Endodermal cell (in vitro differentiated cells): Measurements from ENCODE around the gene TMEM245. TPM values are rescaled to one million over a fixed set of nuclear protein-coding genes. Genes with fewer than 3 reads are reported as not detected.

Experiments used
- DNase-seq: peaks from one replicate; pipeline ENCODE4 v3.0.0-alpha.2; 2017
- H3K27ac ChIP-seq: 2 replicates; pipeline ENCODE4 v1.5.1; 2013; ENCODE audit warnings: mild to moderate bottlenecking, low read depth, low read length, moderate library complexity
- H3K27me3 ChIP-seq: 2 replicates; pipeline ENCODE4 v1.6.1; 2013; ENCODE audit warnings: mild to moderate bottlenecking, low read length, moderate library complexity; ENCODE audit not compliant: insufficient read depth, control insufficient read depth, poor library complexity, severe bottlenecking
- H3K36me3 ChIP-seq: 2 replicates; pipeline ENCODE4 v1.7.0; 2013; ENCODE audit warnings: mild to moderate bottlenecking, low read length, moderate library complexity; ENCODE audit not compliant: control insufficient read depth, insufficient read depth
- H3K4me1 ChIP-seq: one replicate; pipeline ENCODE4 v1.7.0; 2013; ENCODE audit warnings: low read length; ENCODE audit not compliant: control insufficient read depth, insufficient read depth
- H3K4me3 ChIP-seq: 2 replicates; pipeline ENCODE4 v1.5.1; 2013; ENCODE audit warnings: mild to moderate bottlenecking, low read length, moderate library complexity
- H3K9ac ChIP-seq: 2 replicates; pipeline ENCODE4 v1.6.1; 2013; ENCODE audit warnings: mild to moderate bottlenecking, low read length, moderate library complexity; ENCODE audit not compliant: poor library complexity, severe bottlenecking; ENCODE audit errors: extremely low read depth
- H3K9me3 ChIP-seq: 2 replicates; pipeline ENCODE4 v1.6.1; 2013; ENCODE audit warnings: mild to moderate bottlenecking, low read length, moderate library complexity; ENCODE audit not compliant: control insufficient read depth
- H3K27ac Mint-ChIP-seq: 2 replicates; pipeline ENCODE4 v1.8.0; 2020; ENCODE audit warnings: mixed read lengths
- H3K27me3 Mint-ChIP-seq: 2 replicates; pipeline ENCODE4 v1.8.0; 2021; ENCODE audit warnings: mild to moderate bottlenecking, mixed read lengths; ENCODE audit not compliant: insufficient read depth
- H3K36me3 Mint-ChIP-seq: 2 replicates; pipeline ENCODE4 v1.8.0; 2020; ENCODE audit warnings: low read depth, mixed read lengths
- H3K4me1 Mint-ChIP-seq: 2 replicates; pipeline ENCODE4 v1.8.0; 2020; ENCODE audit warnings: mixed read lengths
- H3K4me3 Mint-ChIP-seq: 2 replicates; pipeline ENCODE4 v1.8.0; 2020; ENCODE audit warnings: mild to moderate bottlenecking, moderate library complexity, mixed read lengths
- H3K9me3 Mint-ChIP-seq: 2 replicates; pipeline ENCODE4 v1.8.0; 2020; ENCODE audit warnings: mild to moderate bottlenecking, mixed read lengths
- CTCF ChIP-seq: fragments of 200-600 bp; sonication (generic); conservative IDR thresholded peaks from 2 replicates; pipeline ENCODE4 v1.5.0; 2021; ENCODE audit warnings: antibody characterized with exemption, mild to moderate bottlenecking
- WGBS, 2 experiments: methylation state at CpG; one replicate each; pipeline versions ENCODE4 v1.1.5 to v1.1.7; 2013; ENCODE audit warnings: missing lambda C conversion rate in 2 of 2, mixed read lengths in 1 of 2; ENCODE audit not compliant: insufficient coverage in 1 of 2, insufficient read length in 1 of 2; 5-methylcytosine and 5-hydroxymethylcytosine counted together
- total RNA-seq, 2 donors: library from RNA; stranded (reverse); fragmentation: NEBNext Ultra II Directional in 1 of 2; extraction: Animal tissue kit (Norgen Biotek cat#: 25700) in 1 of 2; gene quantifications; 2 replicates in 1 of 2; 3 replicates in 1 of 2; pipeline ENCODE4 v1.2.1, GENCODE V29; 2021

TMEM245 gene
- total RNA-seq, 2 donors from 2014 or later, result 42.8 to 55.0 TPM

GRCh38 chr9:109017061-109017460 lies 102.7 kb downstream of the TMEM245 start:
- Histone ChIP-seq H3K9ac (no peak overlapping the region), H3K4me1 (peaks cover 16% of the 10 kb centered on the region), H3K27me3 (no peaks in the 10 kb centered on the region), H3K4me3 (no peak overlapping the region), H3K36me3 (peaks cover 14% of the 10 kb centered on the region), H3K9me3 (no peaks in the 10 kb centered on the region), H3K27ac (no peak overlapping the region)
- no peak overlapping the region for H3K4me3 Mint-ChIP-seq
- peaks cover 43% of the 10 kb centered on the region for H3K4me1 Mint-ChIP-seq
- TF ChIP-seq CTCF, result no peak
- peaks cover 16% of the 10 kb centered on the region for H3K36me3 Mint-ChIP-seq
- no peak for DNase-seq
- no peaks in the 10 kb centered on the region for H3K27me3 Mint-ChIP-seq
- no peak overlapping the region for H3K27ac Mint-ChIP-seq
- no peaks in the 10 kb centered on the region for H3K9me3 Mint-ChIP-seq

- 91% methylated on average over 1 of the region's 1 CpG; no CpG with 5 or more reads in 1 of the 2 experiments for WGBS, 2 experiments
- Mint-ChIP-seq H3K9me3 (no peaks in the 10 kb centered on the region), H3K36me3 (peaks cover 16% of the 10 kb centered on the region), H3K27ac (no peak overlapping the region), H3K27me3 (no peaks in the 10 kb centered on the region), H3K4me3 (no peak overlapping the region), H3K4me1 (peaks cover 49% of the 10 kb centered on the region)
- TF ChIP-seq CTCF, result no peak
- H3K9ac ChIP-seq, result no peak overlapping the region
- no peak for DNase-seq
- H3K9me3 ChIP-seq, result no peaks in the 10 kb centered on the region
- H3K27ac ChIP-seq, result no peak overlapping the region
- no peaks in the 10 kb centered on the region for H3K27me3 ChIP-seq
- H3K4me3 ChIP-seq, result no peak overlapping the region
- peaks cover 18% of the 10 kb centered on the region for H3K4me1 ChIP-seq
- peaks cover 14% of the 10 kb centered on the region for H3K36me3 ChIP-seq
Measured at GRCh38 chr9:109016132-109016531, 103.6 kb downstream of the TMEM245 start.

GRCh38 chr9:109014608-109015280 lies 105.0 kb downstream of the TMEM245 start:
- 91 to 92% methylated on average over 6 to 7 of the region's 7 CpGs for WGBS, 2 experiments
- peak overlapping the region; percentile 97 for H3K27ac Mint-ChIP-seq
- no peak overlapping the region for H3K9ac ChIP-seq

More at GRCh38 chr9:109014608-109015280, 105.0 kb downstream of the TMEM245 start:
- peaks cover 45% of the 10 kb centered on the region for H3K4me1 Mint-ChIP-seq
- H3K27ac ChIP-seq, result no peak overlapping the region
- no peaks in the 10 kb centered on the region for H3K9me3 Mint-ChIP-seq
- peaks cover 14% of the 10 kb centered on the region for H3K36me3 ChIP-seq
- TF ChIP-seq CTCF, result no peak
- H3K27me3 Mint-ChIP-seq, result no peaks in the 10 kb centered on the region
- H3K4me1 ChIP-seq, result peaks cover 18% of the 10 kb centered on the region
- H3K4me3 Mint-ChIP-seq, result no peak overlapping the region
- DNase-seq, result no peak
- peaks cover 10% of the 10 kb centered on the region for H3K36me3 Mint-ChIP-seq
- no peaks in the 10 kb centered on the region for H3K9me3 ChIP-seq
- H3K27me3 ChIP-seq, result no peaks in the 10 kb centered on the region
- H3K4me3 ChIP-seq, result no peak overlapping the region
